Esophagus (tissue), 2 donors: ENCODE data around the gene SLC35E2B. TPM values are rescaled to one million over a fixed set of nuclear protein-coding genes. Genes with fewer than 3 reads are reported as not detected.
A peak's percentile ranks its signal among the peaks of the same experiment; 100 is the strongest.
"Not testable (repeated sequence)": the region's sequence is repeated elsewhere in the genome, so short reads cannot be mapped to it uniquely, and the experiment has no call there.

Experiments
- H3K27ac ChIP-seq, 2 donors: one replicate each; pipeline ENCODE4 v1.5.1; 2013; ENCODE audit warnings: low read depth in 2 of 2, mild to moderate bottlenecking in 2 of 2, inconsistent platforms in 1 of 2, low read length in 1 of 2, moderate library complexity in 1 of 2
- H3K27me3 ChIP-seq, 2 donors: one replicate each; pipeline ENCODE4 v1.6.1; 2013; ENCODE audit warnings: low read length in 2 of 2, control low read depth in 1 of 2, mild to moderate bottlenecking in 1 of 2; ENCODE audit not compliant: insufficient read depth in 2 of 2, control insufficient read depth in 1 of 2
- H3K36me3 ChIP-seq, 2 donors: one replicate each; pipeline ENCODE4 v1.6.1; 2013; ENCODE audit warnings: low read length in 1 of 2; ENCODE audit not compliant: control insufficient read depth in 2 of 2, insufficient read depth in 2 of 2
- H3K4me1 ChIP-seq, 2 donors: one replicate each; pipeline ENCODE4 v1.6.1; 2013; ENCODE audit warnings: low read length in 1 of 2; ENCODE audit not compliant: control insufficient read depth in 2 of 2, insufficient read depth in 2 of 2
- H3K4me3 ChIP-seq, 2 donors: one replicate each; pipeline ENCODE4 v1.5.1; 2013; ENCODE audit warnings: low read length in 2 of 2, mild to moderate bottlenecking in 2 of 2, low read depth in 1 of 2, moderate library complexity in 1 of 2
- H3K9me3 ChIP-seq, 2 donors: one replicate each; pipeline ENCODE4 v1.6.1; 2013; ENCODE audit warnings: mild to moderate bottlenecking in 2 of 2, low read depth in 1 of 2, low read length in 1 of 2, moderate library complexity in 1 of 2; ENCODE audit not compliant: control insufficient read depth in 2 of 2, insufficient read depth in 1 of 2
- WGBS, 2 donors: extraction: QIAGEN DNeasy Blood & Tissue Kit; methylation state at CpG; one replicate each; pipeline ENCODE4 v1.1.7; 2013; 5-methylcytosine and 5-hydroxymethylcytosine counted together
- polyA plus RNA-seq, 2 donors: library from polyadenylated mRNA; stranded (reverse); fragments of 200-250 nt; gene quantifications; one replicate each; pipeline ENCODE4 v1.2.3, GENCODE V29; 2013
- donor health status: healthy with polysubstance abuse.
- donor health status: Bipolar disorder and iron deficiency.

Gene SLC35E2B
- polyA plus RNA-seq, 2 donors = 12.0 to 17.9 TPM

DNA sequence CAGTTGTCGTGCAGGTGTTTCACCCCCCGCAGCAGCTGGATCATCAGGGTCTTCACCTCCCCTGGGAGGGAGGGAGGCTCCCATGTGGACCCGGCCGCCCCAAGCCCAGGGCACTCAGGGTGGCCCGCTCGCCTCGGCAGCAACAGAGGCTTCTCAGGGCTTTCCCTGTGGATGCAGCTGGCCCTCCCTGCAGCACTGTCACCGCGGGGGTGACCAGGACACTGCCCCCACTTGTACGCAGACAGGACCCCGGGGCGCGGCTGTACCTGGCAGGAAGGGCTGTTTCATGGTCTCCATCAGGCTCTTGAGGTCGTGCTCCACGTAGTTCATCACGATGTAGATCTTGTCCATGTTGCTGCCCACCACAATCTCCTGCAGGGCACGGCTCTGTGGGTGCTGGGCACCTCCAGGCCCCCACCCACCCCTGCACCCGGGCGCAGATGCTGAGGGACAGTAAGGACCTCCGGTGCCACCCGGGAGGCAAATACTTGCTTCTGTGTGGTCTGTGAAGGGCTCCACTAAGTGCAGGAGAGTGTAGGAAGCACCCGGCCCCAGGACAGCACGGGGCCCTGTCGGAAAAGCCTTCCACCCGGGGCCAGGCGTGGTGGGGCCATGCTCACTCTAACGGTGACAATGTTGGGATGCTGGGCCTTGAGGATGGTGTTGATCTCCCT, 11.8 kb upstream of the SLC35E2B start:
- 92 to 93% methylated on average over 15 to 27 of the region's 27 CpGs for WGBS, 2 donors
- not testable (repeated sequence) for H3K27ac ChIP-seq, H3K4me3 ChIP-seq, H3K4me1 ChIP-seq, H3K27me3 ChIP-seq, H3K9me3 ChIP-seq
- H3K36me3 ChIP-seq = peaks cover 0 to 17% of the 10 kb centered on the region in 2 donors

DNA sequence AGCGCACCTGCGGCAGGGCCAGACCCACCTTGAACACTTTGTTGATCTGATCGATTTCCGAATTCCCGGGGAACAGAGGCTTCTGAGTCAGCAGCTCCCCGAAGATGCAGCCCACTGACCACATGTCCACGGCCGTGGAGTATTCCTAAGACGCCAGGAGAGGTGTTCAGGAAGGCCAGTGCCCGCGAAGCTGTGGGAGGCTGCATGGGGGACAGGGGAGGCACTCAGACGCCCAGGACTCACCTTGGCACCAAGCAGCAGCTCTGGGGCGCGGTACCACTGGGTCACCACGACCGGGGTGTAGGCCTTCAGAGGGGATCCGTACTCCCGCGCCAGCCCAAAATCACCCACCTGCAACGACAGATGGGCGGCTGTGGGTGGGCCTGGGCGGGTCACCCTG, 11.2 kb upstream of the SLC35E2B start:
- H3K4me3 ChIP-seq = no peak overlapping the region
- H3K9me3 ChIP-seq = no peaks in the 10 kb centered on the region
- WGBS, 2 donors = 91 to 93% methylated on average over 16 to 22 of the region's 22 CpGs
- peaks cover 0 to 17% of the 10 kb centered on the region in 2 donors for H3K36me3 ChIP-seq
- no peak overlapping the region for H3K27ac ChIP-seq
- no peaks in the 10 kb centered on the region for H3K27me3 ChIP-seq
- H3K4me1 ChIP-seq = no peaks in the 10 kb centered on the region

DNA sequence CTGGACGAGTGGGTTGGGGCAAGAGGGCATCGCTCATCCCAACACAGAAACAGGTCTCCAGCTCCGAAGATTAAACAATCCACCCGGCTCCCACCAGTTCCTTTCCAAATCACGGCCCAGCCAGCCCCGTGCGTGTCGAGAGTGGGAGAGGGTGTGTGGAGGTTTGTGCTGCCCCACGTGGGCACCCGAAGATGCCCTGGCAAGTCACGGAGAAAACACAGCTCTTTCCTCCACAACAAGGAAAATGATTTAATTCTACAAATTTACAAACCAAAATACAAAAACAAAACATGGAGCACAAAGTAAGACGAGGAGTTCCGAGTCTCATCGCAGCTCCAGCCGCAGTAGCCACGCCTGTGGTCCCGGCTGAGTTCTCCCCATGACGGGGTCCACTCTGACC, 9.9 kb upstream of the SLC35E2B start:
- H3K4me3 ChIP-seq = not testable (repeated sequence)
- WGBS, 2 donors = 76 to 88% methylated on average over 6 to 7 of the region's 18 CpGs

DNA sequence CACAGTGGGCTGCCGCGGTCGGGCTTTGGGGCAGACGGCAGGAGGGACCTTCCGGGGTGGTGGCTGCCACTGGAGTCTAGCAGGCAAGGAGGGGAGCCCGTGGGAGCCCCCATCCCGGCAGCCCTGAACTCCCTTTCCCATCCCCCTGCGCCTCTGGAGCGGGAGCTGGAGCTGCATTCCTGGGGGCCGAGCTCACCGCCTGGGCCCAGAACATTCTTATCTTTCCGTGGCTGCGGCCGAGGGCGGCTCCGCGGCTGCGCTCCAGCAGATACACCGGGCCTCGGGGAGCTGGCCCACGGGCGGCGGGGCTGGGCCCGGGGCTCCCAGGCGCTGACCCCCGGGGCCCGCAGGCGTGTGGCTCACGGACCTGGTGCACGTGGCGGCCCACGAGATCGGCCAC, 8.0 kb upstream of the SLC35E2B start:
- no CpG with 5 or more reads among the region's 33 CpGs for WGBS, 2 donors

More for the DNA sequence above, 9.9 kb upstream of the SLC35E2B start:
- peaks cover 0 to 17% of the 10 kb centered on the region in 2 donors for H3K36me3 ChIP-seq
- H3K27me3 ChIP-seq, H3K9me3 ChIP-seq, H3K27ac ChIP-seq, H3K4me1 ChIP-seq: not testable (repeated sequence)

DNA sequence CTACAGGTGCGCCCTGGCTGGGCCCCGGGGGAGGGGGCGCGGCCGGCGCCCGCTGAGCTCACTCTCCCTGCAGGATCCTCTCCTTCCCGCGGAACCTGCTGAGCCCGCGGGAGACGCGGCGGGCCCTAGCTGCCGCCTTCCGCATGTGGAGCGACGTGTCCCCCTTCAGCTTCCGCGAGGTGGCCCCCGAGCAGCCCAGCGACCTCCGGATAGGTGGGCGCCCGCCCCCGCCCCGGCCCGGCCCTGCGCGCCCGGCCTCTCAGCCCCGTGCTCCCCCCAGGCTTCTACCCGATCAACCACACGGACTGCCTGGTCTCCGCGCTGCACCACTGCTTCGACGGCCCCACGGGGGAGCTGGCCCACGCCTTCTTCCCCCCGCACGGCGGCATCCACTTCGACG, 7.5 kb upstream of the SLC35E2B start:
- not testable (repeated sequence) for H3K27ac ChIP-seq, H3K9me3 ChIP-seq, H3K4me3 ChIP-seq, H3K4me1 ChIP-seq, H3K27me3 ChIP-seq
- WGBS, 2 donors = no CpG with 5 or more reads among the region's 45 CpGs
- peaks cover 0 to 13% of the 10 kb centered on the region in 2 donors for H3K36me3 ChIP-seq

More for the DNA sequence above, 8.0 kb upstream of the SLC35E2B start:
- H3K27me3 ChIP-seq, H3K4me3 ChIP-seq, H3K4me1 ChIP-seq, H3K27ac ChIP-seq, H3K9me3 ChIP-seq: not testable (repeated sequence)
- peaks cover 0 to 13% of the 10 kb centered on the region in 2 donors for H3K36me3 ChIP-seq

DNA sequence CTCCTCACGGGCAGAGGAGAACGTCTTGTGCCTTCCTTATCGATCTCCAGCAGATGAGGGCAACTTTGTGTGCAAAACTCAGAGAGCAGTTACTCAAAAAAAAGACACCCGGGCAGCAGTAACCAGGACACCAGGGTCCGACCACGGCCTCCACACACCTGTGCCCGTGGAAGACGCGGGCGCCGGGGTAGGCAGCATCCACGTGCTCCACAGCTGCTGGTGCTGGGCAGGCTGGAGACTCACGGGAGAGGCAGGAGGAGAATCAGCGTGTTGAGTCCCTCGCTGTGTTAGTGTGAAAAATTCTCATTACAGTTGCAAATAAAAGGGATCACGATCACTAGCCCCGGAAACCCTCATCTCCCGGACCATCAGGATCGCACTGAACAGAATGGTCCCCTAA, 6.5 kb upstream of the SLC35E2B start:
- not testable (repeated sequence) for H3K4me1 ChIP-seq, H3K9me3 ChIP-seq, H3K4me3 ChIP-seq, H3K36me3 ChIP-seq, H3K27me3 ChIP-seq, H3K27ac ChIP-seq
- WGBS, 2 donors = 87 to 93% methylated on average over 10 to 15 of the region's 19 CpGs

DNA sequence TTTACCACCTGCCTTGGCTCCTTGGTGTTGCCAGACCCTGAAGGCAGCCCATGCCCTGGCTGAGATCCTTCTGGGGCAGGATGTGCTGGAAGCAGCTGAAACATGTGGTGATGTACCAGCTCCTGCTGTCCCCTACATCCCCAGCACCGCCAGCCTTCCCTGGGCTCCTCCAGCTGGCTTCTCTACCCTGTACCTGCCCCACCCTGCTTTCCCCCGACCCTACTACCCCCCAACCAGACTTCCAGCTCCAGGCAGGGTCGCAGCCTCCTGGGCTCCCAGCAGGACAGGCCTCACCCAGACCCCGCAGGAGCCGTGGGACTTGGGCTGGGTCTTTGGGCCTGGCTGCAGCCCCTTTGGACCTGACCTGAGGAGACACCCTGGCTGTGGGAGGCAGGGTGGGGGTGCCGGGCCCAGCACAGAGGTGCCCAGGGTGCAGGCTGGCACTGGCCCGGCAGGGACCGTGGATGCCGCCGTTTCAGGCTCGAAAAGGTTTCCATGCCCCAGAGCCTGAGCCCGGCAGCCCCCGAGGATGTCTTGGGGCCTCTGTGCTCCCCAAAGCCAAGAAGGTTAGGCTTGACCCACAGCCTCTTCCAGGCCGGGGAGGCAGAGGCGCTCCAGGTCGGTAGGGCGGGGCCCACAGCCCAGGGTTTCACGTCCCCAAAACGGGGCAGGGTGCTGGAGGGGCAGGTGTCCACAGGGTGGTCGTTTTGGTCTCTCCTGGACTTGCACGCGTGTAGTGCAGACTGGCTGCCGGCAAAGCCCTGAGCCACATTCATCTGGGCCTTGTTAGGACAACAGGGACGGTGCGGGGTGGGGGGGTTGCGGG, 5.0 kb upstream of the SLC35E2B start:
- H3K36me3 ChIP-seq, H3K27ac ChIP-seq, H3K9me3 ChIP-seq, H3K4me3 ChIP-seq, H3K4me1 ChIP-seq, H3K27me3 ChIP-seq: not testable (repeated sequence)
- WGBS, 2 donors = 71 to 77% methylated on average over 15 to 21 of the region's 26 CpGs

DNA sequence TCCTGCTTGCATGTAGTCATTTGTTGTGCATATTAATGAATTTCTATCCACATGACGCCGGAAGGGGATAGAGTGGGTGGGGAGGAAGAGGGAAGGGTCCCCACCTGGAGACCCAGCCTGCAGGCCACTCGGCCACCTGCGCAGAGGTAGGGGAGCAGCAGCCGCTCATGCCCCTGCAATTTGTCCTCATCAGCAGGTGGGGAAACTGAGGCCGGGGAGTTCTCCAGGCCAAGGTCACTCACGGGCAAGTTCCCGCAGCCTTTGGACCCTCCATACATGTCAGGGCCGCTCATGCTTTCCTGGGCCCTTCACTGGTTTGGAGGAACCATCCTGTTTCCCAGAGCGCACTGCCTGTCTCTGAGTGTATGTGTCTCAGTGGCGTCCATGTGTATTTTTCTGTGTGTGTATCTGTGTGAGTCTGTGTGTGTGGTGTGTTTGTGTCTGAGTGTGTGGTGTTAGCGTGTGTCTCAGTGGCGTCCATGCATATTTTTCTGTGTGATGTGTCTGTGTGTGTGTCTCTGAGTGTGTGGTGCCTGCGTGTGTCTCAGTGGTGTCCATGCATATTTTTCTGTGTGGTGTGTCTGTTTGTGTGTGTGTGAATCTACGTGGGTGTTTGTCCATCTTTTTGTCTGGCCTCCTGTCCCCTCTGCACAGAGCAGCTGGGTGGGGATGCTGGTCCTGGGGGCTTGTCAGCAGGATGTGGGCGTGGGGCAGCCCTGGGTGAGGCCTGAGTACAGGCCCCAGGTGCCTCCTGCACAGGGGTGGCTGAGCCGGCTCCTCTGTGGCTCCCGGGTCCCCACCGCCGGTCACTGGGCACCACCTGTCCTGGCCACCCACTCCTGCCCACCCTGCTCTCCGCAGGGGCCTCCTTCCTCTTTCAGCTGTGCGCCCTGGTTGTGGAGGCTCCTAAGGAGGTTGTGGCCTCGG, 4.1 kb upstream of the SLC35E2B start:
- H3K27ac ChIP-seq, H3K4me1 ChIP-seq, H3K27me3 ChIP-seq, H3K9me3 ChIP-seq, H3K36me3 ChIP-seq, H3K4me3 ChIP-seq: not testable (repeated sequence)
- 80 to 91% methylated on average over 8 to 20 of the region's 23 CpGs for WGBS, 2 donors

DNA sequence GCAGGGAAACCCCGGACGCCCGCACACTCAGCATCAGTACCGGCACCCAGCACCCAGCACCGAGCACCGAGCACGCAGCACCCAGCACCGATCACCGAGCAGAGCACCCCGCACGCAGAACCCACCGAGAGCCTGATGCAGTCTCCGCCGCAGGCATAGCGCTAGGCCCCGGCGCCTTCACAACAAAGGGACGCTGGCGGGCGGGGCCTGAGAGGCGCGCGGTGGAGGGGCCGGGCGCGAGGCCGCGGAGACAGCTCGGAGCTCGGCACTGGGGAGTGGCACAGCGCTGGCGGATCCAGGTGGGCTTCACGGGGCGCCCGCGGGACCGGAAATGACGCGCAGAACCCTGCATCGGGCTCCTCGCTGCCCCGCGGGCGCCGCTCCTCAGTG, 276 bp downstream of the SLC35E2B start:
- H3K4me1 ChIP-seq, H3K36me3 ChIP-seq, H3K27me3 ChIP-seq, H3K9me3 ChIP-seq: not testable (repeated sequence)
- Histone ChIP-seq H3K27ac (peak overlapping the region; percentile 76 to 80), H3K4me3 (peak overlapping the region; percentile 49 to 52)
- 0 to 1% methylated on average over 26 to 34 of the region's 45 CpGs for WGBS, 2 donors
